Stimulated activated CD4-positive, alpha-beta T cell treated with anti-CD3 and anti-CD28 coated beads, Interleukin-1b, Interleukin-23, amount 100 ng/mL, for 24 hours (primary cell): Measurements from ENCODE around the gene FRG2.
"Not testable (repeated sequence)": the region's sequence is repeated elsewhere in the genome, so short reads cannot be mapped to it uniquely, and the experiment has no call there.

Source experiments
- DNase-seq, 4 experiments: peaks; one replicate each; pipeline ENCODE4 v3.0.0-alpha.2; 2020; ENCODE audit warnings: low read depth in 4 of 4, low spot score in 1 of 4

Gene FRG2

DNA sequence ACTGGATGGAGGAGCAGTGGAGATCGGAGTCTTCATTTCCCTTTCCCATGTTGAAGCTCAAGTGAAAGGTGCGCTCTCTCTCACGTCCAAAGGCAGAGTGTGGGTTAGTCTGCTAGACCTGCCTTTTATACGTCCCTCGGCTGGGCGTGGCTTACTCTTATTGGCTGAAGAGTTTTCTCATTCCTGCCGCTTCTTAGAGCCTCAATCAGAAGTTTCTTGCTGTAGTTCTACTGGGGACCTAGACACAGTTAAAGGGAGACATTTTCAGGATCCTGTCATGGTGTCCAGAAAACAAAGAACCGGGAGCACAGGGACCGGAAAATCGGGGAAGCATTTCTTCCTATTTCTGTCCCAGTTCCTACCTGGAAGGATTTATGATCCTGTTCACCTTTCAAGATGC lies at the start of gene FRG2:
Gene FRG2 (minus strand): TSS at position 101 of the 400 bp plus-strand sequence. CDS start 52 bp downstream, at position 49.
- DNase-seq, result not testable (repeated sequence)

- not testable (repeated sequence) for DNase-seq
Measured at GRCh38 chr4:190068351-190068750, 41.3 kb upstream of the FRG2 start.

DNA sequence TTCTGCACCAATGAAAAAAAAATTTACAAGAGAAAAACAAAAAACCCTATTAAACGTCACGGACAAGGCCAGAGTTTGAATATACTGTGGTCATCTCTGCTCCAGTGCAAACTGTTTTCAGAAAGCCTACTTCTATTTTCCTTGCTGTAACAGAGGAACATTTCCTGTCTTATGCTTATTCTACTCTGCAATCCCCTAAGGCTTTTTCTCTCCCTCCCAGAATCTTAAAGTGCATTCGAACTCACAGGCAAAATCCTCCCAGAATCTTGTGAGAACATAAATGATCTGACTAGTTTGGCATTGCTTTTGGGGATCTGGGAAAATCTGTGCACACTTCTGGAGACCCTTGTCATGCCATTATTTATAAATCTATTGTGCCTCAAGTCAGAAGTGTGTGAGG lies 37.7 kb upstream of the FRG2 start:
- not testable (repeated sequence) for DNase-seq

DNA sequence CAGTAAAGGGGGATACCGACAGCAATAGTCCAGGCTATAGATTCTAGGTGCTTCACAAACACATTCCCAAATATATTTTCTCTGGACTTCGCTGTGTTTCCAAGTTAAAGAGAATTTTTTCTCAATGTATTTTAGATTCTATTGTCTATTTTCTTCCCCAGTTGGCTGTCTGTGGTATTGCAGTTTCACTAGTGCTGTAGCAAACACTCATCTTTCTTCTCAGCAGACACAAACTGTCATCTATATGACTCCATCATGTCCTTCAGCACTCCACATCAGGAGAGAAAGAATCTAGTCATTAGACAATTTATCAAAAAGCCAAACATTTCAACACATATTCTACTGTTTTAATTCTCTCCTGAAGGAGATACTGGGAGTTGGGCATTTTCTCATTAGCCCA lies 37.3 kb upstream of the FRG2 start, which contains the start of gene DBET:
Gene DBET (plus strand): TSS at position 161 of the 400 bp plus-strand sequence.
- DNase-seq, result not testable (repeated sequence)

GRCh38 chr4:190058997-190059396 lies 31.9 kb upstream of the FRG2 start:
- DNase-seq, result not testable (repeated sequence)

DNA sequence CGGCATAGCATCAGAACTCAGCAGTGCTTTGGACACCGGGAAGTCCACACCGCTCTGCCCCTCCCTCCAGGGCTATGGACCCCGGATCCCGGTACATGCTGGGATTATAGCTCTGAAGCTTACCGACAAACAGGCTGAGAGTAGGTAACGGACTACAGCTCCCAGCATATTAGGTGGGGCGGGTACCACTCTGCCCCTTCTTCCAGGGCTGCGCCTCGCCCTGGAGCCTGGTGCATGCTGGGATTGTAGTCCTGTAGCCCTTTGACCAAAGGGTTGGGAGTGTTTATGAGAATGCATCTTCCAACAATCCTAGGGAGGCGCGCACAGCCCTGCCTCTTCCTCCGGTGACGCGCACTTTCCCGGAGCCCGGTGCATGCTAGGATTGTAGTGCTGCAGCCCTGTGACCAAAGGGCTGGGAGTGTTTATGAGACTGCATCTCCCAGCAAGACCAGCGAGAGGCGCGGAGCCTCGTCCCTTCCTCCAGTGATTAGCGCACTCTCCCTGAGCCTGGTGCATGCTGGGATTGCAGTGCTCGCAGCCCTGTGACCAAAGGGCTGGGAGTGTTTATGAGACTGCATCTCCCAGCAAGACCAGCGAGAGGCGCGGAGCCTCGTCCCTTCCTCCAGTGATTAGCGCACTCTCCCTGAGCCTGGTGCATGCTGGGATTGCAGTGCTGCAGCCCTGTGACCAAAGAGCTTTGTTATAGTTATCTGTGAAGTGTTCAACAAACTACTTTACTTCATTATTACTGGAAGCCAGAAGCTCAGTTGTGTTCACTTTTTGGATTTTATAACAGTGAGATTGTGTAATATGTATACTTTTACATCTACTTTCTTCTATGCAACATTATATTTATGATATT lies 22.6 kb upstream of the FRG2 start:
- not testable (repeated sequence) for DNase-seq

DNA sequence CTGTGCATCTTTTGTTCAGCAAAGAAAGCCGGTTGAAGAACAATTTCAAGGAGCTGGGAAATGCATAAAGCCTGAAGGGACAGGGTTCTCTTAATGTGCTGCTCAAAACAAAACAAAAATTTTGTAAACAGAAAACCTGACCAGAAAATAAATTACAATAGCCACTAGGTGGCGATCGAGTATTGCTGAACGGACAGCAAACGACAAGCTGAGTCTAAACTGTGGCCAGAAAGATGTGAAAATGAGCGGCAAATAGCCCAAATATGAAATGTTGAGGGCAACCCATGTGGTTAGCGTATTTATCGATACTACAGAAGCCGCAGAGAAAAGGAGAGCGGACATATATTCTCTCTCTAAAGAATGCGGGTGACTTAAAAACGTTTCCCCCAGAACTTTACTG lies 20.6 kb upstream of the FRG2 start:
- DNase-seq, result not testable (repeated sequence)

GRCh38 chr4:190040873-190041272 lies 13.8 kb upstream of the FRG2 start:
- DNase-seq, result not testable (repeated sequence)

DNA sequence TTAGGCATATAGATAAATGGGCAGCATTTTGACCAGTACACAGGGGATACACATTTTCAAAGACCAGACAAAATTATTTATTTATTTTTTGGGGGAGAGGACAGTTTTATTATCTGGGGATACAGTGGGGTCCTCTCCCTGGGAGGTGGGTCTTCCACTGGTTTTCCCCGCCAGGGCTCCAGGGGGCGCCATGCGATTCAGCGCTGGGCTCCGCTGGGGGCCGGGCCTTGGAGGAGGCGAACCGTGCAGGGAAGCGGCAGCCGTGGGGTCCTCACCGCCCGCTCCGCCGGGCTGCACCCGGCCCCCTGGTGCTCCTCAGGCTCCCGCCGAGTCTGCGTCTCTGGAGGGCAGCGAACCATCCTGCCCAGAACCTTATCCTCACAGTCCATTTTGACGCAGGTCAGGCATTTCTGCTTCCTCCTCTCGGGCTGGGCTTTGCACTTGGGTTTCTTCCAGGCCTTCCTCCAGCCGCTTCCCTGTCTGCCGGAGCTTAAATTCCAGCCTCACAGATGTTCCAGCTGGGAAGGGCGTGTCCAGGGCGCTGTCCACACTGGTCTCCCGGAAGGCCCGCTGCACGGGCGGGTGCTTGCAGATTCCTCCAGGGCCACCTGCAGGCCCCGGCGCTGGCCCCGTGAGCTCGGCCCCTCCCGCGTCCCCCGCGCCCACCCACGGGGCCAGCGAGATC lies 10.8 kb upstream of the FRG2 start:
- DNase-seq, result not testable (repeated sequence)

DNA sequence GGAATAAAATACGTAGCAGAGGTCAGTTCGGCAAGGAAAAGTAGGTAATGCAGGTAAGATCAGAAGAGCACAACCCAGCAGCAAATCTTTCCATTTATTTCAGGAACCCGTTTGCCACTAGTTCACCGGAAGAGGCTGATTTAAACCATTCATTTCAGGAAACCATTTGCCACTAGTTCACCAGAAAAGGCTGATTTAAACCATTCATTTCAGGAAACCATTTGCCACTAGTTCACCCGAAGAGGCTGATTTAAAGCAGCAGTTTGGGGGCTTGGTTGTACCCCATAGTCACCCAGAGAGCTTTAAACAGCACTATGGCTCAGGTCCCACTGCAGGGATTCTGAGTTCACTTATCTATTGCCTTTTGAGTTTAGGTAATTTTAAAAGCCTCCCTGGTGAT lies 4.2 kb upstream of the FRG2 start:
- not testable (repeated sequence) for DNase-seq

- not testable (repeated sequence) for DNase-seq
Measured at GRCh38 chr4:190022614-190023281, 4.3 kb downstream of the FRG2 start.

DNA sequence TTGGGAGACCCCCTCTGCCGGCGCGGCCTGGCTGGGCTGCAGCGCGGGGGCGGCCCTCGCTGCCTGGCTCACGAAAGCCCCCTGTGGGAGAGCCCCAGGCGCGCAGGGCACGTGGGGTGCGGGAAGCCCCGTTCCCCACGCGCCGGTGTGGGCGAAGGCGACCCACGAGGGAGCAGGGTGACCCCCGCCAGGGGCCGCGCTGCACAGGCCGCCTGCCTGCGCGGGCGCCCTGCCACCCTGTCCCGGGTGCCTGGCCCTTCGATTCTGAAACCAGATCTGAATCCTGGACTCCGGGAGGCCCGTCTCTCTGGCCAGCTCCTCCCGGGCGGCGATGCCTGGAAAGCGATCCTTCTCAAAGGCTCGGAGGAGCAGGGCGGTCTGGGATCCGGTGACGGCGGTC lies 5.1 kb downstream of the FRG2 start:
- not testable (repeated sequence) for DNase-seq

GRCh38 chr4:190020790-190021717 lies 6.0 kb downstream of the FRG2 start:
- no peak for DNase-seq

GRCh38 chr4:190019859-190020463 lies 7.1 kb downstream of the FRG2 start:
- DNase-seq, result not testable (repeated sequence)

GRCh38 chr4:190019023-190019858 lies 7.8 kb downstream of the FRG2 start:
- no peak for DNase-seq

DNA sequence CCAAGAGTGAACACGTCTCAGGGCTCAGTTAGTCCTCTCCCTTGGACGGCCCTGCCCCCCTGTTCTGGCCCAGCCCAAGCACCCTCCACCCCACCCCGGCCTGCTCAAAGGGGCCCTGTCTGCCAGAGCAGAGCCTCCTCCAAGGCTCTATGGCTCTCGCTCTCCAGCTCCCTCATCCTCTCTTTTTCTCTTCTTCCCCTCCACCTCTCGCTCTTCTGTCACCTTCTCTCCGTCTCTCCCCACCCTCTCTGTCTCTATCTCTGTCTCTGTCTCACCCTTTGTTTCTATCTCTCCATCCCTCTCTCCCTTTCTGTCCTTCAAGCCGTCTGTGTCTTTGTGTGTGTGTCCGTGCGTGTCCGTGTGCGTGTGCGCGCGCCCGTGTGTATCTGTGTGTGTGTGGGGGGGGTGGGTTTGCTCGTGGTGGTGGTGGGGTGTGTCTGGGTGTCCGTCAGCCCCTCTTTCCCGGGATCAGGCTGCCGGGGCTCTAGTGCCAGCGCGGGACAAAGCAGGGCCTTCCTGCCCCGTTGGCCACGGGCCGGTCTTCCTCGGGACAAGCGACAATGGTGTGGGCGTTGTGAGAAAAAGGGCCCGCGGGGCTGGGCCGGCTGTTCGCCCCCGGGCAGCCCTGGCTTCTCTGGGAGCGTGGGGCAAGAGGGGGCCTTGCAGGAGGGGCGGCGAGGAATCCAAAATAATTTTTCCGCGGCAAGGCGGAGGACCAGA lies 8.7 kb downstream of the FRG2 start:
- DNase-seq, result no peak

GRCh38 chr4:190017357-190018200 lies 9.5 kb downstream of the FRG2 start:
- no peak for DNase-seq
